CD4-positive, alpha-beta T cell (primary cell): ENCODE measurements around the gene KLHDC3. TPM values are rescaled to one million over a fixed set of nuclear protein-coding genes. Genes with fewer than 3 reads are reported as not detected.
A peak's percentile ranks its signal among the peaks of the same experiment; 100 is the strongest.

Source experiments
- ATAC-seq: fragments of 200-7000 bp; cut with Tn5 transposase; one replicate; pipeline ENCODE4 v1.10.0; 2022; ENCODE audit warnings: mild to moderate bottlenecking; ENCODE audit not compliant: poor library complexity
- CTCF ChIA-PET: fragments of 350-600 bp; sonication (Branson Sonifier 250); formaldehyde crosslinking; loops from one replicate; lab custom pipeline; 2021; ENCODE audit warnings: antibody characterized with exemption, inconsistent platforms; lab: Charles Lee
- POLR2A ChIA-PET: fragments of 350-600 bp; sonication (Branson Sonifier 250); formaldehyde crosslinking; loops from one replicate; lab custom pipeline; 2021; ENCODE audit warnings: antibody characterized with exemption, inconsistent platforms; lab: Charles Lee
- DNase-seq, 14 experiments: peaks; one replicate each; pipeline ENCODE4 v3.0.0-alpha.2; 2013 to 2020; ENCODE audit warnings: mixed read lengths in 2 of 14
- H3K27ac ChIP-seq, 2 donors: one replicate each; pipeline versions ENCODE4 v1.5.1 to v1.7.0; 2013; ENCODE audit warnings: low read length in 2 of 2, low read depth in 1 of 2, mild to moderate bottlenecking in 1 of 2
- H3K27me3 ChIP-seq, 2 experiments: 1 replicate in 1 of 2; 2 replicates in 1 of 2; pipeline versions ENCODE4 v1.6.1 to v1.7.0; 2013; ENCODE audit warnings: low read length in 2 of 2, control low read depth in 1 of 2, mild to moderate bottlenecking in 1 of 2, moderate library complexity in 1 of 2; ENCODE audit not compliant: insufficient read depth in 2 of 2, control insufficient read depth in 1 of 2
- H3K36me3 ChIP-seq: one replicate; pipeline ENCODE4 v1.6.1; 2013; ENCODE audit warnings: low read length, control low read depth; ENCODE audit not compliant: insufficient read depth
- H3K4me1 ChIP-seq: one replicate; pipeline ENCODE4 v1.6.1; 2013; ENCODE audit warnings: low read length, control low read depth; ENCODE audit not compliant: insufficient read depth
- H3K4me3 ChIP-seq: one replicate; pipeline ENCODE4 v1.5.1; 2013; ENCODE audit warnings: mild to moderate bottlenecking, low read length, moderate library complexity
- H3K9me3 ChIP-seq, 2 experiments: 1 replicate in 1 of 2; 2 replicates in 1 of 2; pipeline versions ENCODE4 v1.6.1 to v1.7.0; 2013; ENCODE audit warnings: low read length in 2 of 2, mild to moderate bottlenecking in 2 of 2, control low read depth in 1 of 2, moderate library complexity in 1 of 2; ENCODE audit not compliant: control insufficient read depth in 1 of 2, insufficient read depth in 1 of 2
- H3K27ac Mint-ChIP-seq: one replicate; pipeline ENCODE4 v1.8.0; 2020; ENCODE audit warnings: mixed read lengths
- H3K27me3 Mint-ChIP-seq: one replicate; pipeline ENCODE4 v1.8.0; 2021; ENCODE audit warnings: mixed read lengths
- H3K36me3 Mint-ChIP-seq: one replicate; pipeline ENCODE4 v1.8.0; 2021; ENCODE audit warnings: low read depth, mixed read lengths
- H3K4me1 Mint-ChIP-seq: one replicate; pipeline ENCODE4 v1.8.0; 2021; ENCODE audit warnings: low read depth, mixed read lengths
- H3K4me3 Mint-ChIP-seq: one replicate; pipeline ENCODE4 v1.8.0; 2020; ENCODE audit warnings: mild to moderate bottlenecking, mixed read lengths
- H3K9me3 Mint-ChIP-seq: one replicate; pipeline ENCODE4 v1.8.0; 2020; ENCODE audit warnings: mixed read lengths
- intact Hi-C, 2 experiments: fragments of 100-400 bp; cut with DNase I in 1 of 2; cut with micrococcal nuclease in 1 of 2; formaldehyde crosslinking; loops; one replicate each; pipeline versions ENCODE4 v1.15.1 to v1.9.0; 2023 to 2025; cut with DNase I, micrococcal nuclease
- polyA plus RNA-seq, 2 donors: library from polyadenylated mRNA; unstranded; fragments of 120-200 nt; gene quantifications; one replicate each; pipeline ENCODE4 v1.2.1, GENCODE V29; 2013
- total RNA-seq, 174 experiments: library from RNA in 2 of 174; stranded (reverse) in 2 of 174; gene quantifications; one replicate each; pipeline ENCODE4 v1.2.3 and lab custom pipeline; 2021 to 2026
- TF ChIP-seq, protein P1 (sequence below): fragments of 200-600 bp; IDR thresholded peaks from one replicate; pipeline ENCODE4 v1.8.0; 2022; ENCODE audit warnings: antibody characterized with exemption, mild to moderate bottlenecking

KLHDC3 gene, protein sequence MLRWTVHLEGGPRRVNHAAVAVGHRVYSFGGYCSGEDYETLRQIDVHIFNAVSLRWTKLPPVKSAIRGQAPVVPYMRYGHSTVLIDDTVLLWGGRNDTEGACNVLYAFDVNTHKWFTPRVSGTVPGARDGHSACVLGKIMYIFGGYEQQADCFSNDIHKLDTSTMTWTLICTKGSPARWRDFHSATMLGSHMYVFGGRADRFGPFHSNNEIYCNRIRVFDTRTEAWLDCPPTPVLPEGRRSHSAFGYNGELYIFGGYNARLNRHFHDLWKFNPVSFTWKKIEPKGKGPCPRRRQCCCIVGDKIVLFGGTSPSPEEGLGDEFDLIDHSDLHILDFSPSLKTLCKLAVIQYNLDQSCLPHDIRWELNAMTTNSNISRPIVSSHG
- total RNA-seq (10 to 100 TPM; 21.0 to 22.3 TPM), total RNA-seq (lab: John Stamatoyannopoulos, UW) (15.2 to 118 (median 73.1) reads per million in 172 experiments)
- polyA plus RNA-seq (2013, experiment 1 of 2): 58.3 TPM
- 60.0 TPM for polyA plus RNA-seq (2013, experiment 2 of 2)

DNA sequence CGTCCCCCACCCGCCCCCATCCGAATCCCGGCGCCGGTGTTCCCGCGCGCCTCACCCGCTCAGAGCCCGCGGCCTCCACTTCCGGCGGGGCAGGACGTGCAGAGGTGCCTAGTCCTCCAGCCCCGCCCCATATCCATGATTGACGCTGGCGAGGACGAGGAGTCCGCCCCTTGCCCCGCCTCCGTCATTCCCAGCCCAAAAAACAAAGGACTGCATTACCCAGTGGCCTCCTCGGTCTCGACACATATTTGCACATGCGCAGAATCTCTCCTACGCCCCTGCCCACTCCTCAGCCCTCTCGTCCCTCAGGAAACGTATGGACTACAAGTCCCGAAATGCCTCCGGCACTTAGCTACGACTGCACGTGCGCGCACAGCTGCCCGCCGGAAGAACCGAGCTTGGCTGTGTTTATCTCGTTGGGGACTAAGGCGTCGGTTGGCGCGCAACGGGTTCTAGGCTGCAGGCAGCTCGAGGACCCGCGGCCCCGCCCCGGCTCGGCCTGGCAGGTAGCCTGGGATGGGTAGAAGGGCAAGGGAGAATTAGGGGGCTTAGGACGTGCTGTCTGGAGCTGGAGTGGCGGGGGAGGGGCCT, at the start of gene KLHDC3, which contains the start of gene MEA1:
TSS of gene KLHDC3 (plus strand) at position 407 of the 591 bp plus-strand sequence. CDS start 2,944 bp downstream, outside the sequence.
TSS of gene MEA1 (minus strand) at position 104 of the 591 bp plus-strand sequence. CDS start 133 bp downstream, outside the sequence.
- TF ChIP-seq, protein P1, sequence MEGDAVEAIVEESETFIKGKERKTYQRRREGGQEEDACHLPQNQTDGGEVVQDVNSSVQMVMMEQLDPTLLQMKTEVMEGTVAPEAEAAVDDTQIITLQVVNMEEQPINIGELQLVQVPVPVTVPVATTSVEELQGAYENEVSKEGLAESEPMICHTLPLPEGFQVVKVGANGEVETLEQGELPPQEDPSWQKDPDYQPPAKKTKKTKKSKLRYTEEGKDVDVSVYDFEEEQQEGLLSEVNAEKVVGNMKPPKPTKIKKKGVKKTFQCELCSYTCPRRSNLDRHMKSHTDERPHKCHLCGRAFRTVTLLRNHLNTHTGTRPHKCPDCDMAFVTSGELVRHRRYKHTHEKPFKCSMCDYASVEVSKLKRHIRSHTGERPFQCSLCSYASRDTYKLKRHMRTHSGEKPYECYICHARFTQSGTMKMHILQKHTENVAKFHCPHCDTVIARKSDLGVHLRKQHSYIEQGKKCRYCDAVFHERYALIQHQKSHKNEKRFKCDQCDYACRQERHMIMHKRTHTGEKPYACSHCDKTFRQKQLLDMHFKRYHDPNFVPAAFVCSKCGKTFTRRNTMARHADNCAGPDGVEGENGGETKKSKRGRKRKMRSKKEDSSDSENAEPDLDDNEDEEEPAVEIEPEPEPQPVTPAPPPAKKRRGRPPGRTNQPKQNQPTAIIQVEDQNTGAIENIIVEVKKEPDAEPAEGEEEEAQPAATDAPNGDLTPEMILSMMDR: no peak
- Mint-ChIP-seq H3K27ac (peak within 1 kb of the TSS; percentile 81), H3K27me3 (no peaks in the 10 kb centered on the region), H3K9me3 (no peaks in the 10 kb centered on the region), H3K36me3 (peaks cover 76% of the 10 kb centered on the region), H3K4me1 (peaks cover 59% of the 10 kb centered on the region), H3K4me3 (peak within 1 kb of the TSS; percentile 88)
- POLR2A ChIA-PET: interaction anchor here (0.6 to 3.9 kb wide), 30 partner anchors 8 to 615 kb away, joined by 3 to 65 read pairs (median 4); partner anchors contain the start of genes BICRAL, CNPY3, CUL7 and CUL9
- Histone ChIP-seq H3K27me3 (no peaks in the 10 kb centered on the region), H3K36me3 (peaks cover 61% of the 10 kb centered on the region), H3K4me3 (peak within 1 kb of the TSS; percentile 86), H3K9me3 (no peaks in the 10 kb centered on the region), H3K4me1 (peaks cover 55% of the 10 kb centered on the region), H3K27ac (peak within 1 kb of the TSS; percentile 51 to 59)
- peak; percentile 91 for ATAC-seq
- CTCF ChIA-PET: interaction anchor here (0.8 to 1.3 kb wide), 5 partner anchors 30 to 130 kb away, joined by 3 to 4 read pairs (median 3); partner anchors contain the start of genes CUL7, PEX6 and PPP2R5D
- intact Hi-C loops: loop anchor here (1.0 to 5.0 kb wide), 9 partner anchors 29 to 797 kb away; partner anchors contain the start of genes PPP2R5D (in 2 of the 2), CNPY3 (in 1 of the 2), KLC4 (in 1 of the 2) and MRPL2 (in 1 of the 2)
- DNase-seq: peak; percentile 95 to 100 (median 98)

DNA sequence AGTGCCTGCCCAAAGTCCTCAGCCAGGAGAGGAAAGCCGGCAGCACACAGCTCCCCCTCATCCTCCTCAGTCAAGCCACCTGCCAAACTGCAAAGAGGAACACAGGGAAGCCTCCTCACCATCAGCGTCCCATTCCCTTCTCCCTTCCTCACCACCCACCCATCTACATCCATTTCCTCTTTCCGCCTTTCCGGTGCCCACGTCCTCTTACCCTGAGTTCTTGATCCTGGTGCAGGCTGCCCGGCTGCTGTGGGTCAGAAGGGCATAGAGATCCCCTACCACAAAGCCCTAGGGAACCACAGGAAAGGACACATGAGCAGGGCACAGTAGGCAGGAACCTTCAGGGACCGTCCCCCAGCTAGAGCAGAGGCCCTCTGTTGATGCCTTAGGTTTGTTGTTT, 47.5 kb upstream of the KLHDC3 start:
- no peak overlapping the region for H3K4me3 Mint-ChIP-seq
- H3K36me3 ChIP-seq: peaks cover 52% of the 10 kb centered on the region
- no peaks in the 10 kb centered on the region for H3K9me3 Mint-ChIP-seq
- POLR2A ChIA-PET: interaction anchor here (1.5 kb wide), 1 partner anchor 37 kb away, joined by 5 read pairs; the partner anchor contains the start of gene CNPY3
- H3K4me3 ChIP-seq: no peak overlapping the region
- CTCF ChIA-PET: no interaction called here
- H3K4me1 Mint-ChIP-seq: no peaks in the 10 kb centered on the region
- no peak overlapping the region for H3K27ac Mint-ChIP-seq
- ATAC-seq (no peak), DNase-seq (no peak)
- H3K27me3 Mint-ChIP-seq: no peaks in the 10 kb centered on the region
- H3K4me1 ChIP-seq: no peaks in the 10 kb centered on the region
- H3K36me3 Mint-ChIP-seq: peaks cover 31% of the 10 kb centered on the region
- no peaks in the 10 kb centered on the region for H3K27me3 ChIP-seq
- no peaks in the 10 kb centered on the region for H3K9me3 ChIP-seq
- TF ChIP-seq, protein P1: no peak
- intact Hi-C loops: loop anchor here in 1 of 2 experiments (5.0 kb wide), 1 partner anchor 176 kb away; no protein-coding TSS in a partner anchor
- no peak overlapping the region for H3K27ac ChIP-seq

DNA sequence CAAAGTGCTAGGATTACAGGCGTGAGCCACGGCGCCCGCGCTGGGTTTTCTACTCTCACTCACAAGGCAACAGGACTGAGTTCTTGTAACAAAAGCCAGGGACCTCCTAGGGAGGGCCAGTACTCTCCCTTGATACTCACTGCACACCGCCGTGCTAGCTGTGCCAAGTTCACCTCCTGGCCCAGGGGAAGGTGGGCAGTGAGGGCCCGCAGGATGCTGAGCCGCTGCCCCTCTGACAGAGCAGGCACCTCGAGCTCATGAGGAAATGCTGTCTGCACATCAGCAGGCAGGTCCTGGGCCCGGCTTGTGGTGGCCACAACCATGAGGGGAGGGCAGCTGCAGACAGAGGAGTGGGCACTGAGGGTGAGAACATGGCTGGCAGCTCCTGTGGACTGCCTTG, 46.8 kb upstream of the KLHDC3 start:
- peaks cover 50% of the 10 kb centered on the region for H3K36me3 ChIP-seq
- TF ChIP-seq, protein P1: no peak
- no peaks in the 10 kb centered on the region for H3K9me3 ChIP-seq
- CTCF ChIA-PET: no interaction called here
- Mint-ChIP-seq H3K27me3 (no peaks in the 10 kb centered on the region), H3K9me3 (no peaks in the 10 kb centered on the region), H3K27ac (no peak overlapping the region), H3K4me1 (no peaks in the 10 kb centered on the region), H3K36me3 (peaks cover 31% of the 10 kb centered on the region), H3K4me3 (no peak overlapping the region)
- no peak overlapping the region for H3K4me3 ChIP-seq
- H3K27ac ChIP-seq: no peak overlapping the region
- POLR2A ChIA-PET: interaction anchor here (0.9 kb wide), 1 partner anchor 11 kb away, joined by 3 read pairs; the partner anchor contains the start of gene PEX6
- intact Hi-C loops: loop anchor here in 1 of 2 experiments (5.0 kb wide), 1 partner anchor 175 kb away; no protein-coding TSS in a partner anchor
- ATAC-seq: no peak
- DNase-seq: no peak
- H3K4me1 ChIP-seq: no peaks in the 10 kb centered on the region
- H3K27me3 ChIP-seq: no peaks in the 10 kb centered on the region
